ENCODE measurements around the gene FGR.

Gene FGR

DNA sequence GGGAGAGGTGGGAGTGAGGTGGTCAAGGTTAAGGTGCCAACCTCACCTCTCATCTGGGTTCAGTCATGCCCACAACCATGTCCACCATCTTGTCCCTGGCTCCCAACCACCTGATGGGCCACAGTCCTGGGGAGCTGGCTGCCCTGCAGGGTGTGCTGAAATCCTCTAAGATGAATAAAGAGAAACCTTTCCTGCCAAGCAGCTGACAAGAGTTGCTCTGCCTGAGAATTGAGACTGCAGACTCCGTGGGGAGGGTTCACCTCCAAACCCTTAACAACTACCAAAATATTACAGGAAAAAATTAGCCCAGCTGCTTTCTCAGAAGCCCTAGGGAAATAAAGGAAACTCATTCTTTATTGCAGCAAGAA lies 15.2 kb upstream of the FGR start:
- no peak for DNase-seq (ENCODE audit: low read depth)
- TF ChIP-seq, protein P1, sequence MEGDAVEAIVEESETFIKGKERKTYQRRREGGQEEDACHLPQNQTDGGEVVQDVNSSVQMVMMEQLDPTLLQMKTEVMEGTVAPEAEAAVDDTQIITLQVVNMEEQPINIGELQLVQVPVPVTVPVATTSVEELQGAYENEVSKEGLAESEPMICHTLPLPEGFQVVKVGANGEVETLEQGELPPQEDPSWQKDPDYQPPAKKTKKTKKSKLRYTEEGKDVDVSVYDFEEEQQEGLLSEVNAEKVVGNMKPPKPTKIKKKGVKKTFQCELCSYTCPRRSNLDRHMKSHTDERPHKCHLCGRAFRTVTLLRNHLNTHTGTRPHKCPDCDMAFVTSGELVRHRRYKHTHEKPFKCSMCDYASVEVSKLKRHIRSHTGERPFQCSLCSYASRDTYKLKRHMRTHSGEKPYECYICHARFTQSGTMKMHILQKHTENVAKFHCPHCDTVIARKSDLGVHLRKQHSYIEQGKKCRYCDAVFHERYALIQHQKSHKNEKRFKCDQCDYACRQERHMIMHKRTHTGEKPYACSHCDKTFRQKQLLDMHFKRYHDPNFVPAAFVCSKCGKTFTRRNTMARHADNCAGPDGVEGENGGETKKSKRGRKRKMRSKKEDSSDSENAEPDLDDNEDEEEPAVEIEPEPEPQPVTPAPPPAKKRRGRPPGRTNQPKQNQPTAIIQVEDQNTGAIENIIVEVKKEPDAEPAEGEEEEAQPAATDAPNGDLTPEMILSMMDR (conservative IDR thresholded peaks at IDR 0.05; ENCODE audit: low read depth, low read length), result no peak
- H3K4me3 ChIP-seq (ENCODE audit: low read length), result no peak overlapping the region

DNA sequence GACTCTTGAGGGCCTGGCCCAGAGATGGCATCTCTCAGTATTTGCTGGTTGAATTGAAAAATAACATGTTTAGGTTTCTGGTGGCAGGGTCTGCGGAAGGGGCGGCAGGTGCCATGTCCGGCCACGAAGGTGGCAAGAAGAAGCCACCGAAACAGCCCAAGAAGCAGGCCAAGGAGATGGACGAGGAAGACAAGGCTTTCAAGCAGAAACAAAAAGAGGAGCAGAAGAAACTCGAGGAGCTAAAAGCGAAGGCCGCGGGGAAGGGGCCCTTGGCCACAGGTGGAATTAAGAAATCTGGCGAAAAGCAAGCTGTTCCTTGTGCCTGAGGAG lies 14.3 kb upstream of the FGR start:
- TF ChIP-seq, protein P1 (conservative IDR thresholded peaks at IDR 0.05; ENCODE audit: low read depth, low read length), result no peak
- H3K4me3 ChIP-seq (ENCODE audit: low read length), result no peak overlapping the region
- no peak for DNase-seq (ENCODE audit: low read depth)

DNA sequence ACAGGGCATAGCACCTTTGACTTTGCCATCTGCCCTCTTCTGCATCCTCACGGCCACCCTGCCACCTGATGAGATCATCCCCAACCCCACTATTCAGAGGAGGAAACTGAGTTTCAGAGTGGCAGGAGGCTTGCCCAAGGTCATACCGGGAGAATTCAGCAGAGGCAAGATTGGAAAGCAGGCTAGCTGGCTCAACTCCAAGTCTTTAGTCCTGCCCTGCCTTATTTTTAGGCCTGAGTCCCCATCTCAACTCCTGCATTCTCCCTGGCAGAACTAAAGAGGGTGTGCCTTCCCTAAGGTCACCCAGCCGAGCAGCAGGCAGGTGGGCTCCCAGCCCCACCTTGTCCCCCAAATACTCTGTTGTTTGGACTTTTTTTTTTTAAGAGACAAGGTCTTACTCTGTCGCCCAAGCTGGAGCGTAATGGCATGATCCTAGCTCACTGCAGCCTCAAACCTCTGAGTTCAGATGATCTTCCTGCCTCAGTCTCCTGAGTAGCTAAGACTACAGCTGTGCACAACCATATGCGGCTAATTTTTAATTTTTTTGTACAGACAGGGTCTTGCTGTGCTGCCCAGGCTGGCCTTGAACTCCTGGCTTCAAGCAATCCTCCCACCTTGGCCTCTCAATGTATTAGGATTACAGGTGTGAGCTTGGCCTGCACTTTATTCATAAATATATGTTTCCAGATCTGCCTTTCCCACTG lies 13.8 kb upstream of the FGR start:
- TF ChIP-seq, protein P1 (conservative IDR thresholded peaks at IDR 0.05; ENCODE audit: low read depth, low read length), result no peak
- H3K4me3 ChIP-seq (ENCODE audit: low read length), result no peak overlapping the region
- no peak for DNase-seq (ENCODE audit: low read depth)

DNA sequence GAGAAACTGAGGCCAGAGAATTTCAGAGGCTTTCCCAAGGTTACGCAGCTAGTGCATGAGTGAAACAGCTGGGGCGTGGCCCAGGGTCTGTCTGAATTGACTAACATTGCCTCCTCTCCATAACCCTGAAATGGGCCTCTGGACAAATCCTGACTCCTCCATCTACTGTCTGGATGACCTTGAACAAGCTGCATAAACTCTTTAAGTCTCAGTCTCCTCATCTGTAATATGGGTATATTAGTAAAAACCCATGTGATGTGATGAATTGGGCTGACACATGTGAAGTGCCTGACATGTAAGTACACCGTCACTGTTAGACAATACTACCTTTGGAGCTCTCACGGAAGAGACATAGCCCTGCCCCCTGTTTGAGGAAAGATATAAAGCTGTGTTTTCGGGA lies 12.3 kb upstream of the FGR start:
- no peak for DNase-seq (ENCODE audit: low read depth)
- TF ChIP-seq, protein P1 (conservative IDR thresholded peaks at IDR 0.05; ENCODE audit: low read depth, low read length), result no peak
- H3K4me3 ChIP-seq (ENCODE audit: low read length), result no peak overlapping the region

- no peak overlapping the region for H3K4me3 ChIP-seq (ENCODE audit: low read length)
- TF ChIP-seq, protein P1 (conservative IDR thresholded peaks at IDR 0.05; ENCODE audit: low read depth, low read length), result no peak
- DNase-seq (ENCODE audit: low read depth), result no peak
These were observed 11.7 kb upstream of the FGR start for GRCh38 chr1:27646676-27647075.

- no peak for DNase-seq (ENCODE audit: low read depth)
- TF ChIP-seq, protein P1 (conservative IDR thresholded peaks at IDR 0.05; ENCODE audit: low read depth, low read length), result no peak
- no peak overlapping the region for H3K4me3 ChIP-seq (ENCODE audit: low read length)
These were observed 10.1 kb upstream of the FGR start for GRCh38 chr1:27645071-27645415.

DNA sequence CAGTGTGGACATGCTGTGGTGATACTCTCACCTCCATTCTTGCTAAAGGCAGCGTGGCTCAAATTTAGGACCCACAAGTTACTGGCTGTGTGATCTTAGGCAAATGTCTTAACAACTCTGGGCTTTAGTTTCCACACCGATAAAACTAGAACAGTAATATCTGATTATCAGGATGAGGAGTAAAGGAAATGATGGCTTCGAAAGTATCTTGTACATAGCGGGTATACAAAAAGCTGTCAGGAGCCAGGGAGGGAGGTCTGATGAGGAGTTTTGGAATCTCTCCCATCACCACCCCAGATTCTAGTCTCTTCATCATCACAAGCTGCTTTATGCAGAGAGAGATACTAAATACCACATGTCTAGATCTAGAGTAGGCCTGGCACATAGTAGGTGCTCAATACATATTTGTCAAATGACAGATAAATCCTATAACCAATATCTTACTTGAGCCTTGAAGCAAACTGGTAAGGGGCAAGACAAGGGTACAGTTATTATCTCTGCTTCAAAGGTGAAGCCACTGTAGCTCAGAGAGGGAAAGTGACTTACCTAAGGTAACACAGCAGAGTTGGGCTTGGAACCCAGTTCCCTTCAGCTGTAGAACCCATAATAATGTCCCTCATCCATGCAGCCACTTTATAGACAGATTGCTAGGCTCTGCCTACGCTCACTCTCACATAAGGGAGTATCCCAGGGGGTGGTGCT lies 9.5 kb upstream of the FGR start:
- TF ChIP-seq, protein P1 (conservative IDR thresholded peaks at IDR 0.05; ENCODE audit: low read depth, low read length), result no peak
- no peak for DNase-seq (ENCODE audit: low read depth)
- H3K4me3 ChIP-seq (ENCODE audit: low read length), result no peak overlapping the region

Measured in retinal pigment epithelial cell (primary cell).